Measurements from ENCODE around the gene LHFPL5.

LHFPL5 gene

GRCh38 chr6:35856250-35856649, 51.1 kb downstream of the LHFPL5 start:
- H3K27me3 Mint-ChIP-seq: no peaks in the 10 kb centered on the region
- H3K4me3 Mint-ChIP-seq: no peak overlapping the region
- H3K36me3 Mint-ChIP-seq: peaks cover 69% of the 10 kb centered on the region
- no peaks in the 10 kb centered on the region for H3K9me3 Mint-ChIP-seq
- CTCF ChIA-PET: no interaction called here
- no peak for DNase-seq
- H3K4me1 Mint-ChIP-seq: no peaks in the 10 kb centered on the region
- no peak overlapping the region for H3K27ac Mint-ChIP-seq

DNA sequence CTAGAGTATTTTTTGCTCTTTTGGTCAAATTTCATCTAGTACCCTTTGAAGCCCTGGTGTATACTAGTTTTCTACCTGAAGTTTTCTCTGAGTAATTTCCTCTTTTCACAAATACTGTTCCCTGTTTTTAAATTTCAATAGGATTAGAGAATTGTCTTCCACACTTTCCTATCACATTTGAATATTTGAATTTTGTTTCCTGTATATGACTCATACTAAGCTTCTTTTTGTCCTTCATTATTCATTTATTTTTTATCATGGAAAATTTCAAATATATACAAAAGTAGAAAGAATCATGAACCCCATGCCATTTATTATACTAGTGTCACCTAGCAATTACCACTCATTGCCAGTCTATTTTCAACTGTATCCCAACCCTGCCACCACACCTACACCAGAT, 52.7 kb downstream of the LHFPL5 start:
- no peak overlapping the region for H3K27ac Mint-ChIP-seq

DNA sequence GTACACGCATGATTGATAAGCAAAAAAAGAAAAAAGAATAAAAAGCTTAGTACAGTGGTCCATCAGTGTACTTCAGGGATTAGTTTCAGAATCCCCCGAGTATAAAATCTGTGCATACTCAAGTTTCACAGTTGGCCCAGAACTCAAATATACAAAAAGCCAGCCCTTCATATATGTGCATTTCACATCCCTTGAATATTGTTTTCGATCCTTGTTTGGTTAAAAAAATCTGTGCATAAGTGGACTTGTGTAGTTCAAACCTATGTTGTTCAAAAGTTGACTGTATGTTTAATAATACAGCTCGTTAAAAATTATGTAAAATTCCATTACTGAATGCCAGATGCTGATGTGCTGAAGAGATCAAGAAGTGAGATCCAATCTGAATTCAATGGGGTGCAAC, 54.2 kb downstream of the LHFPL5 start:
- CTCF ChIA-PET: no interaction called here
- Mint-ChIP-seq H3K4me1 (no peaks in the 10 kb centered on the region), H3K27ac (no peak overlapping the region), H3K4me3 (no peak overlapping the region), H3K27me3 (no peaks in the 10 kb centered on the region), H3K9me3 (no peaks in the 10 kb centered on the region), H3K36me3 (peaks cover 65% of the 10 kb centered on the region)
- no peak for DNase-seq

More for the DNA sequence above, 52.7 kb downstream of the LHFPL5 start:
- Mint-ChIP-seq H3K9me3 (no peaks in the 10 kb centered on the region), H3K4me3 (no peak overlapping the region), H3K36me3 (peaks cover 67% of the 10 kb centered on the region), H3K4me1 (no peaks in the 10 kb centered on the region), H3K27me3 (no peaks in the 10 kb centered on the region)
- no peak for DNase-seq
- CTCF ChIA-PET: no interaction called here
